ENCODE results near the gene UBE3A.

DNA sequence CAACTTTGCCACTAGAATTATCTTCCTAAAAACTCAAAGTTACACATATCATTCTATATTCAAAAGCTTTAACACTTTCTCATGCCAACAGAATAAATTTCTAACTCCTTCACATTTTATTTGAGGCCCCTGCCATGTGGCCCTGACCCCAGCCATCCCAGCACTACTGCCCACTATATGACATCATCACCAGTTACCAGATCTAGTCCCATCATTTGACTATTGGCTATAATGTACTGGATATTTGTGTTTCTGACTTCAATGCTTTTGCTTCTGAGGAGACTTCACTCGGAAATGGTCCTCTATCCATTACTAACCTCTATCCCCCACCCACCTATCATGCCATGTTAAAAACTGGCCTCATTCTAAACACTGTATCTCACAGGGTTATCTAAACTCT, 23.6 kb downstream of the UBE3A start:
- TF ChIP-seq, protein P1, sequence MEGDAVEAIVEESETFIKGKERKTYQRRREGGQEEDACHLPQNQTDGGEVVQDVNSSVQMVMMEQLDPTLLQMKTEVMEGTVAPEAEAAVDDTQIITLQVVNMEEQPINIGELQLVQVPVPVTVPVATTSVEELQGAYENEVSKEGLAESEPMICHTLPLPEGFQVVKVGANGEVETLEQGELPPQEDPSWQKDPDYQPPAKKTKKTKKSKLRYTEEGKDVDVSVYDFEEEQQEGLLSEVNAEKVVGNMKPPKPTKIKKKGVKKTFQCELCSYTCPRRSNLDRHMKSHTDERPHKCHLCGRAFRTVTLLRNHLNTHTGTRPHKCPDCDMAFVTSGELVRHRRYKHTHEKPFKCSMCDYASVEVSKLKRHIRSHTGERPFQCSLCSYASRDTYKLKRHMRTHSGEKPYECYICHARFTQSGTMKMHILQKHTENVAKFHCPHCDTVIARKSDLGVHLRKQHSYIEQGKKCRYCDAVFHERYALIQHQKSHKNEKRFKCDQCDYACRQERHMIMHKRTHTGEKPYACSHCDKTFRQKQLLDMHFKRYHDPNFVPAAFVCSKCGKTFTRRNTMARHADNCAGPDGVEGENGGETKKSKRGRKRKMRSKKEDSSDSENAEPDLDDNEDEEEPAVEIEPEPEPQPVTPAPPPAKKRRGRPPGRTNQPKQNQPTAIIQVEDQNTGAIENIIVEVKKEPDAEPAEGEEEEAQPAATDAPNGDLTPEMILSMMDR (IDR thresholded peaks at IDR 0.05; ENCODE audit: insufficient read depth, low read length, poor library complexity, severe bottlenecking), result no peak
- no peak for TF ChIP-seq EZH2phosphoT487 (conservative IDR thresholded peaks at IDR 0.05; ENCODE audit: low read length)
